GM12873 (cell line): ENCODE data around the gene EFCAB8.

ENCODE experiments used
- TF ChIP-seq, protein P1 (sequence below): IDR thresholded peaks from 2 replicates; pipeline ENCODE4 v1.5.1; 2012; ENCODE audit warnings: low read depth, mild to moderate bottlenecking, moderate library complexity, low read length, control low read depth; ENCODE audit not compliant: insufficient read depth; ENCODE audit errors: missing control alignments

The EFCAB8 gene

DNA sequence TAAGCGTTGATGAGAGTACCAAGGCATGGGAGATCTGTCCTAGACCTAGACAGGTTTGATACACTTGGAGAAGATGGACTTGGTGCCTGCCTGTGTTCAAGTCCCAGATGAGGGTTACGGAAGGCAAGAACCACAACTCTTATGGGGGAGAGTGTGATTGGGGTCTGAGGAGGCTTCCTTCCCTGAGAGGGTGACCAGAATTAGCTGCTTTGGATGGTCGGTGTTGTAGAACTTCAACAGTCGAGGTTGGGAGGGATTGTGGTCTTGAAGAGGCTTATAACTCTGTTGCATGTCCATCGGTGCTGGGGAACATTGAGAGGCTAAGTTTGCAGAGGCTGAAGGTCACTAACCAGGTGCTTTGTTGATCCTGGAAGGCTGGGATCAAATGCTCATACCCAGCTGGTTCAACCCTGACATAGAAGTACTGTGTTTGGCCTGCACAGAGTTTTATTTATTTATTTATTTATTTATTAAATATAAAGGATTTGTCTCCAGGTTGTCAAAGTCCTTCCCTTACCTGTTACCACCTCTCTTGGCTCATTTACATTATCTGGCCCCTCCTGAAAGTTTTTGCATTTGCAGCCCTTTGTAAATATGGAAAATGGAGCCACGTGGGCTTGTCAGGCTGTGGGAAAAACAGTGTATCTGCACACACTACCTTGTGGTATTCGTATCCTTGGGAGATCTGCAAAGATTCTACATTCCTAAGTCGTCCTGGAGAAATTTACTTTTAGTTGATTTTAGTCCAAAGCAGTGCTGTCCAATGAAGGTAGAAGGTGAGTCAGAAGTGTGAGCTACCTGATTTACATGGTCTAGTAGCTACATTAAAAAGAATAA is 15.8 kb upstream of the EFCAB8 start:
- TF ChIP-seq, protein P1, sequence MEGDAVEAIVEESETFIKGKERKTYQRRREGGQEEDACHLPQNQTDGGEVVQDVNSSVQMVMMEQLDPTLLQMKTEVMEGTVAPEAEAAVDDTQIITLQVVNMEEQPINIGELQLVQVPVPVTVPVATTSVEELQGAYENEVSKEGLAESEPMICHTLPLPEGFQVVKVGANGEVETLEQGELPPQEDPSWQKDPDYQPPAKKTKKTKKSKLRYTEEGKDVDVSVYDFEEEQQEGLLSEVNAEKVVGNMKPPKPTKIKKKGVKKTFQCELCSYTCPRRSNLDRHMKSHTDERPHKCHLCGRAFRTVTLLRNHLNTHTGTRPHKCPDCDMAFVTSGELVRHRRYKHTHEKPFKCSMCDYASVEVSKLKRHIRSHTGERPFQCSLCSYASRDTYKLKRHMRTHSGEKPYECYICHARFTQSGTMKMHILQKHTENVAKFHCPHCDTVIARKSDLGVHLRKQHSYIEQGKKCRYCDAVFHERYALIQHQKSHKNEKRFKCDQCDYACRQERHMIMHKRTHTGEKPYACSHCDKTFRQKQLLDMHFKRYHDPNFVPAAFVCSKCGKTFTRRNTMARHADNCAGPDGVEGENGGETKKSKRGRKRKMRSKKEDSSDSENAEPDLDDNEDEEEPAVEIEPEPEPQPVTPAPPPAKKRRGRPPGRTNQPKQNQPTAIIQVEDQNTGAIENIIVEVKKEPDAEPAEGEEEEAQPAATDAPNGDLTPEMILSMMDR, result no peak

DNA sequence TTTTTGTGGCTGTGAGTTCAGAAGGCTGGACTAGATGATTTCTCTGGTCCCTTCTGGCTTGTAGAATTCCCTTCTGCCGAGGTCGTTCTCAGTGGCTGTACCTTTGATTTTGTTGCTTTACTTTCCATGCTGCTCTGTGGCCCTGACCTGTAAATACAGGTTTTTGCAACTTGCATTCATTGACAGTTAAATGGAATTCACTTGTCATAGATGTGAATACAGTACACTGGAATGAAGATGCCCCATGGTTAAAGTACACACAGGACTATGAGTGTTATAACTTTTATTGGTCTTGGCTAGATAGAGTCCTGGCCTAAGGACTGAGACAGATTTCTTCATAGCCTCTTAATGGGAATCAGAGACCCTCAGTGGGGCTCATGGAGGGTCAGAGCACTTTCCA is 12.9 kb upstream of the EFCAB8 start:
- TF ChIP-seq, protein P1, result no peak

DNA sequence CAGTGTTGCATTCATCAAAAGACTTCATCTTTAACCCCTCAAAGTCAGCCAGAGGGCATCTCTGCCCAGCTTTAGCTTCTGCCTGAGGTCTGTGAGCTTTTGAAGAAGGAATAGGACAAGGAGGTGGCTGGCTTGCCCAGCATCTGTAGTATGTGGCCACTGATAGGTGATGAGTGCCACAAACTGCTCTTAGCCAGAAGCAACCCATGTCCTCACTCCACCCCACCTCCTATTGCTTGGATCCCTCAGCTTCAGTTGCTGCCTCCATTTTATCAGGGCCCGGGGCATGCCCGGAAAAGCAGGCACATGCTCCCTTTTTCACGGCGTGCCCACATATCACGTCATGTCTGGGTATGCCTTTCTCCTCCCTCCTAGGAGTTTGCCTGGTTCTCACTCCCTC is 11.9 kb upstream of the EFCAB8 start:
- TF ChIP-seq, protein P1, result no peak

DNA sequence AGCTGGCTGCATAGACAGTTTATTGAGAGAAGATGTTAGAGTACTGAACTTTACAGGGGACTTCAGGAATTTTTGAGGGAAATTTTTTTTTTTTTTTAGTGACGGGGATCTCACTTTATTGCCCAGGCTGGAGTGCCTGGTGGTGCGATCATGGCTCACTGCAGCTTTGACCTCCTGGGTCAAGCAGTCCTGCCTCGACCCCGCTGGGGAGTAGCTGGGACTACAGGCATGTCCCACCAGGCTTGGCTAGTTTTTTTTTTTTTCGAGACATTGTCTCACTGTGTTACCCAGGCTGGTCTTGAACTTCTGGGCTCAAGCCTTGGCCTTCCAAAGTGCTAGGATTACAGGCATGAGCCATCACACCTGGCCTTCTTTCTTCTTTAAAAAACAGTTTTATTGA is 10.8 kb upstream of the EFCAB8 start:
- TF ChIP-seq, protein P1, result no peak

DNA sequence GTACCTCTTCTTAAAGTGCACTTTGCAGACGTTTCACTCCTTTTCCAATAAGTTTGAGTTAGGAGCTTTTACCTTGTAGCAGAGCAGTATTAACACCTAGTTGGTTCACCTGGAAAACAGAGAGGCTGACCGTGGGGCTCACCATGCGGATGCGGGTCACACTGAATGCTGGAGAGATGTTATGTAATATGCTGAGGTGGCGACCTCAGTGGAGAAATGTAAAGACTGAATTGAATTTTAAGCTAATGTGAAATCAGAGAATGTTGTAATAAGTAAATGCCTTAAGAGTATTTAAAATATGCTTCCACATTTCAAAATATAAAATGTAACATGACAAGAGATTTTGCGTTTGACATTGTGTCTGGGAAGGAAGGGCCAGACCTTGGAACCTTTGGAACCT is 9.9 kb upstream of the EFCAB8 start:
- TF ChIP-seq, protein P1, result no peak

DNA sequence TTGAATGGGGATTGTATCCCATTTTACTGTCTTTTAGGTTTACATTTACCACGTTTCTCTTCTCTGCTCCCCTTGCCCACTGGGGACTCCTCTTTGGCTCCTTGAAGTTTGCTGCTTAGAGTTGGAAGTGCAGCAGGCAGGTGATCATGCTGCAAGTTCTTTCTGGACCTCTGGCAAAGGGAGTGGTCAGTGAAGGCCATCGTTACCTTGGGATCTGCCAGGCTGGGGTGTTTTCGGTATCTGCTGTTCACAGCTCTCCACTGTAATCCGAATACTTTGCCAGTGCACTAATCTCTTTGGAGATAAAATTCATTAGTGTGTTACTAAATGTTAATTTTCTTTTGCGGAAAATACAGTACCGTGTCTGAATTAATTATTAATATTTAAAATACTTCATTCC is 9.1 kb upstream of the EFCAB8 start:
- TF ChIP-seq, protein P1, result no peak

DNA sequence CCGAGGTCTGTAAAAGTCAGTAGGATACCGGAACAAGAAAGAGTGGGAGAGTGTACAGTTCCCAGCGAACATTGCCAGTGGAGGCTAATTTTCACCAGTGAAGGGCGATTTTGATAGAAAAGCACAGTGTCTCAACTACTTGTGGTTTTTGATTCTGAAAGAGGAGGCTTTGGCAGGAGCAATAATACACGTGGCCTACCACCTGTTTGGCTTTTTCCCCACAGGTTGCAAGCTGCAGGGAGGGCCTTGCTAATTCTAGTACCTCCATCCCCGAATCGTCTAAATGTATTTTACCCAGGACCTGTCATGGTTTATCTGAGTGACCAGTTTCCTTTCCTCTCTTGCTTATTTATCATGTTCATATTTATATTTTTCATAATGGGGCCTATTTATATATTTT is 3.3 kb upstream of the EFCAB8 start:
- TF ChIP-seq, protein P1, result no peak
